Islet precursor cell (in vitro differentiated cells): Measurements from ENCODE around the gene DROSHA.

Source experiments
- DNase-seq: peaks from one replicate; pipeline ENCODE4 v3.0.0-alpha.2; 2018

Gene DROSHA

GRCh38 chr5:31459594-31459993 lies 72.3 kb downstream of the DROSHA start:
- no peak for DNase-seq

- no peak for DNase-seq
These were observed 76.7 kb downstream of the DROSHA start for GRCh38 chr5:31455172-31455571.

DNA sequence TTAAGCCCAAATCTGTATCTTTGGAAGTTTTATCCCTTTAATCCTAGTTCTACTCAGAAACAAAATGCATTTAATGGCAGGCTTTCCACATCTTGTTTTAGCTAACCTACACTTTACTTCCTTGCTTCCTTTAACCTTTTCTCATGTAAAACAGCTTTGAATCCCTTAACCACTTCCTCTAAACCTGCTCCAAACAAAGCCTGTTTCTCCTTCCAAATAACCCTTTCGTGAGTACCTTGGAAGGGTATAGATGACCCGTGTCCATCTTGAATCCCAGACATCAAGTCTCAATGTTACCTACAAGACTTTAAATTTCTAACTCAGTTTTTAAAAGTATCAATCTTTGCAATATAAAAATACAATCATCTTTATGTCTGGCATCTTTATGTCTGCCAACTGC lies 78.4 kb downstream of the DROSHA start:
- no peak for DNase-seq

DNA sequence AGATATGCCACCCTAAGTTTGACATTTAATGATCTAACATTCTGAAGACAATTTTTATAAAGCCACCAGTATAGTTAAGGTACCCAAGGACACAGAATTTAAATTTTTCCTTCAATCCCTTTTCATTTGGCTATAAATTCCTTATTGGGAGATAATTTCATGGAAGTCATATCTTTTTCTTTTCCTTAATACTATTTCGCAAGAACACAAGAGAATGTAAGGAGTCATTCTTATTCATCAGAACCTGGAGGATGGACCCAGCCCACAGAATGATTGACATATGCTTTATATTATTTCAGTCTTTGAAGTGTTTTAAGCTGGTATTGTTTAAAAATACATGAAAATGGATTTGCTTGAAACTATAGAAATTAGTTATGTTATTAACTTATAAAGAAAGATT lies 79.6 kb downstream of the DROSHA start:
- no peak for DNase-seq

- no peak for DNase-seq
These were observed 81.9 kb downstream of the DROSHA start for GRCh38 chr5:31449962-31450361.

GRCh38 chr5:31449174-31449573 lies 82.7 kb downstream of the DROSHA start:
- DNase-seq = no peak

GRCh38 chr5:31445041-31445600 lies 86.8 kb downstream of the DROSHA start:
- DNase-seq = no peak

GRCh38 chr5:31443572-31443971 lies 88.3 kb downstream of the DROSHA start:
- no peak for DNase-seq

- DNase-seq = no peak
These were observed 89.7 kb downstream of the DROSHA start for GRCh38 chr5:31442058-31442745.

- DNase-seq = no peak
These were observed 95.0 kb downstream of the DROSHA start for GRCh38 chr5:31436851-31437250.

GRCh38 chr5:31435730-31436129 lies 96.2 kb downstream of the DROSHA start:
- no peak for DNase-seq

DNA sequence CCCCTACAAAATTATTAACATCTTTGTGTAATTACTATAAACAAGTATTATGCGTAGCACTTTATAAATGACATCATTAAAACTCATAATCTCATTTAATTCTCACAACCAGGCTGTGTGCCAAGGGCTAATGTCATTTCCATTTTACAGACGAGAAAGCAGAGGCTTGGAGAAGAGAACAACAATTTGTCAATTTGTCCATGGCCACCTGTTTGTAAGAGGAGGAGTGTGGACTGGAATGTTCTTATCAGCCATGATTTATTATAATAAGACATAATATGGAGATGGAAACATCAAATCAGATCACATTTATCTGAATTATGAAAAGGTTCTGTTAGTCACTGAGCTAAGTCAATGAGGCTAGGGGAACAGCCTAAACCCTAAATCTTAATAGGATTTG lies 97.0 kb downstream of the DROSHA start:
- no peak for DNase-seq

GRCh38 chr5:31433229-31433628 lies 98.7 kb downstream of the DROSHA start:
- no peak for DNase-seq

DNA sequence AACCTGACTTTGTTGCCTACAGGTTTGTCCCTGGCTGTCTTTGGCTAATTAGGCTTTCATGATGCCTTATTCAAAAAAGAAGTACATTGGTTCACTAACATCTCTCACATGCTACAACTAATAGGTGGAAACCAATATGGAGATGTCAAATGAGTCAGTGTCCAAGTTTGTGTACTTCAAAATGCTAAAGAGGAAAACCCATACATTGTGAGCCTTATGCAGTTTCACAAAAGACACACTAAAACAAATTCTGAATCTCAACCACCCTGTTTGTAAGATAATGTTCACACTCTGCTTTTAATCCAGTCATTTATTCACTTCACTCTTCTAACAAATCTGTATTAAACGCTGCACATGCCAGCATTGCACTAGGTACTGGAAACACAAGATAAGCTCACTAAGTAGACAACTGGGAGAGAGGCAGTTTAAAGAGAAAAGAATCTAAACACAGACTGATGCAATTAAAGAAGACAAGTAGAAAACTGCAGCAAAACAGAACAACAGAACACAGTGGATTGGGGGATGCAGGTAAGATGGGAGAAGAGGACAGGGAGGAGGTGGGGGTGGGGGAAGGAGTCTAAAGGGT lies 104.1 kb downstream of the DROSHA start:
- no peak for DNase-seq

DNA sequence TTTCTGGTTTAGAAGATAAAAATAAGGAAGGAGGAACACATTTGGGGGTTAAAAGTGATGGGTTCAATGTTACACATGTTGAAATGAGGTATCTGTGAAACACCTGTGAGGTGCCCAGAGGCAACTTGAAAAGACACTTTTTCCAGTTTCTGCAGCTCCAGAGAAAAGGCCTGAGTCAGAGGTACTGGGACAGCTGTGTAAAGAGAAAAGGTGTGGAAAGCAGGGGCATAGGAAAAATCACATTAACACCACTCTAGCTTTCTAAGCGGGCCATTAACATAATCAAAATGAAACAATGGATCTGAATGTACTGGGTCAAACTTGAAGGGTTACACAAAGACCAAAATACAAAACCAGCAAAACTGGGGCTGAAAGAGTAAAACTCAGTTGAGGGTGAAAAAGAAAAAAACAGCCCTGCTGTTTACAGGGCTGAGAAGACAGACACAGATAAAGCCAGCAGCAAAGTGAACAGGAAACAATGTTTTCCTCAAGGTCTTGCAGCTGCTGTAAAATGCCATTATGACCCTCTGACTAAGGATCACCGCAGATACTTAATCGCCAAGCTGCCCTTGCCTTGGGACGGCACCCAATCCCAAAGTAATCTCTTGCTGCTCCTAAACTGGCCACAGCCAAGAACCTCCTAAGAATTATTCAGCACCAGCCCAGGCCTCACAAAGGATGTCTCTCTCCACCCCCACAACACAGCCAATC lies 104.7 kb downstream of the DROSHA start:
- no peak for DNase-seq

DNA sequence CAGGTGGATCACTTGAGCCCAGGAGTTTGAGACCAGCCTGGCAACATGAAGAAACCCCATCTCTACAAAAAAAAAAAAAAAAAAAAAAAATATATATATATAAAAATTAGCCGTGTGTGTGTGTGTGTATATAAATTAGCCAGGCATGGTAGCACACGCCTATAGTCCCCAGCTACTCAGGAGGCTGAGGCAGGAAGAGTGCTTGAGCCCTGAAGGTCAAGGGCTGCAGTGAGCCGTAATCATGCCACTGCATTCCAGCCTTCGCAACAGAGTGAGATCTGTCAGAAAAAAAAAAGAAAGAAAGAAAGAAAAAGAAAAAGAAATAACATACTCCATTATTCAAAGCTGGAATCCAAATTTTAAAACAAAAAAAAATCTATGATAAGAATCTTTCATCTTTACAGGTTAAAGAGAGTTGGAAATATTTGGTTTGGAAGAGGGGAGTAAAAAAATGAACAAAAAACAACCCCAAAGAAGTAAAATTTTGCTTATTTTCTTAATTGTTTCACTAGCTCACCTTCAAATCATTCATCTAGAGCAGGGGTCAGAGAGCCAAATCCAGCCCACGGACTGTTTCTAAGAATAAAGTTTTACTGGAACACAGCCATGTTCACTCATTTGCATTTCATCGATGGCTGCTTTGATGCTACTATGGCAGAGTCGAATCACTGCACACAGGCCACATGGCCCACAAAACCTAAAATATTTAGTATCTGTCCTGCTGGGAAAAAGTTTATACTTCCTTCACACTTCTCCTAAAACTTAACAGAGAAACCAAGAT lies 109.9 kb downstream of the DROSHA start:
- DNase-seq = no peak

GRCh38 chr5:31417512-31417911 lies 114.4 kb downstream of the DROSHA start:
- no peak for DNase-seq

DNA sequence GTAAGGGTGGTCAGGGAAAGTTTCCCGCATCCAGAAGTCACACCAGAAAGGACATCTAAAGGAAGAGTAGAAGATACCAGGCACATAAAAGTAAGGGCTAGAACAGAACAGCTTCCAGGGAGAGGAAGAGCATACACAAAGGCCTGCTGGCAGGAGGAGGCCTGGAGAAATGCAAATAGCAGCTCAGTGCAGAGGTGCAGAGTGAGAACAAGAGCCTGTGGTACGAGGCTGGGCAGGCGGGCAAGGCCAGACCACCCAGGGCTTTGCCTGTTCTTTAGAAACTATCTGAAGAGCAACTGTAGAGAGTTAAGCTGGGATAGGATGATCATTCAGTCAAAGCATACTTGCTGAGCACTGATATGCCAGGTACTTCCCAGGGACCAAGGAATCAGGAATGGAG lies 115.3 kb downstream of the DROSHA start:
- DNase-seq = no peak

DNA sequence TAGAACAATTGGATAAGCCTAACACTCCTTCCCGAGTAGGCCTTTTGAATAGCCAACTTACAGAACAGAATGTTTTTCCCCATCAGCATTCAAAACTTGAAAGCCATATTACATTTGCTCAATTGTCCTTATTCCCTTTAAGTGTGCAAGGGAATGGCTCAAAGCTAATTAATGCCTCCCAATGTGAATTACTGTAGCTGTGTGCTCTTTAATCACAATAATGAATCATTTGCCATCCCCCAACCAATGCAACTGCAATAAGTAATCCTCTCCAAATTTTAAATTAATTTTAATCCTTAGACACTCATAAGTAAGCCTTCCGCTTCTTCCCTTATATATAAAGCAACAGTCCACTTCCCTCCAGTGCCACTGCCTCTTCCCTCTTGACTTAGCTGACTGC lies 115.9 kb downstream of the DROSHA start:
- DNase-seq = no peak

DNA sequence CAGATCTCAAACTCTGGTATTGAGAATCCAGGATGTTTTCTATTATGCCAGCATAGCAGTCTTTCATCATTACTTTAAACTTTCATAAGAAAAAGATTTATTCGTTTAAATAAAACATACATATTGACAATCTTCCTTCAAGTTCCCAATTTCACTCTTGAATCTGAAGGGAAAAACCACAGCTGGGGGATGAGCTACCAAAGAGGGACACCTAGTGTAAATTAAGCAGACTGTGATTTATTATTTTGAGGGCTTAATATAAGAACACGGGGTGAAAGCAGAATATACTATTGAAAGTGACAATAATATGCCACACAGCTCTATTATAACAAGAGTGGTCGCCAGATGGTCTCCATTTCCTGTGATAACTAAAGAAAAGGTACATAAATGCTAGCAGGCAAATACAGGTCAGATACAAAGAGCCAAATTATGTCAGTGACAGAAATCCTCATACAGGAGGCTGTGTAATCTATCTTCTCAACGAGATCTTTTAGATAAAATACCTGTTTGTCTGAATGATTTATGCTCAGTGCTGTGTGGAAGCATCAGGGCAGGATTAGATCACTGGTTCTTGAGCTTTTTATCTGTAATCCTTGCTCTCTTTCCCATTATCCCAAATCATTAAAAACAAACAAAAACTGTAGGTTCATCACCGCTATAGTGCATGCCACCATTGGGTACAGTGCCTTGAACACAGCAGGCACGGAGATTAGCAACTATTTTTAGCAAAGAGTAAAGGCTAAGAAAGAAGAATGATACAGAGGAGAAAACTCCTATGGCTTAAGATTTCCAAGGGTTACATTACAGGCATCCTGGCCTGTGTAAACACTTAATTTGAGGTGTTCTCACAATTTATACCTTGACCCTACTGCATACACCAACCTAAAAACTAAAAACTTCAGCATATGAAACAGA lies 116.6 kb downstream of the DROSHA start:
- no peak for DNase-seq

- no peak for DNase-seq
These were observed 118.7 kb downstream of the DROSHA start for GRCh38 chr5:31413030-31413812.
